GM21381 (cell line): ENCODE measurements around the gene NCKAP5.

Experiments
- ATAC-seq: cut with Tn5 transposase; IDR thresholded peaks from one replicate; pipeline ENCODE4 v1.9.1; 2021; ENCODE audit warnings: mild to moderate bottlenecking, moderate library complexity; ENCODE audit not compliant: unreplicated experiment

The NCKAP5 gene

GRCh38 chr2:133123393-133123792 is 444.9 kb downstream of the NCKAP5 start:
- ATAC-seq = no peak

DNA sequence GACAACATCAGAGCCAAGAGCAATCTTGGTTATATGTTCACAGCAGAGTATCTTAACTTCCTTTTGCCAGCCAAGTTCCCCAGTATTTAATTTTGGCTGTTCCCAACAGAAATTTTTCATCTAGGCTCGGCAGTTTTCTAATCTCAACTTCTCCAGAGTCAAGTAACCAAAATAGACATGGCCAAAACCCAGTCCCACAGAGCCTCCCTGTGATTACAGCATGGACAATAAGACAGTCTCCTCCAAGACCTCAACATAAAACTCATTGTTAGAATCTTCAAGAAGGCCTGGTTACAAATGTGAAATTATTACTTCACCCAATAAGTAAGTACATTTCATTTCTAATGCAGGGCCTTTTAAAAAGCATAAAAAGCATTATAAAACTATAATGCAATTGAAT is 445.7 kb downstream of the NCKAP5 start:
- ATAC-seq = no peak

DNA sequence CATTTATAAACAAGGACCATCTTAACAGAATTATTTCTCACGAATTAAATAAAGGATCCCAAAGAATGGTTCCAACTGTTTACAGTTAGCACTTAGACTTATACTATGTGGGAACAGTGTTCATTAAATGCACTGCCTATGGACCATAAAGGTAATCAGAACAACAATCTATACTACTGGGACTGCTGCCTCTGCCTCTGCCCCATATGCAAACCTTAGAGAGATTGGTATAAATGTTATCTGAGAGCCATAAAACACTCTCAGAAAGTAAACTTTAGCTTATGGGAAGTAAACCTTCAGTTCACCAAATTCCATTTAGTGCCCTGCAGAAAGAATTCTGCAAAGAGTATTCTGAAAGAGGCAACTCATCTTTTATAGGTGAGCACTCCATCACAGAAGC is 448.0 kb downstream of the NCKAP5 start:
- ATAC-seq = no peak

GRCh38 chr2:133110201-133110600 is 458.1 kb downstream of the NCKAP5 start:
- no peak for ATAC-seq

GRCh38 chr2:133109772-133110171 is 458.5 kb downstream of the NCKAP5 start:
- ATAC-seq = no peak

- no peak for ATAC-seq
Measured at GRCh38 chr2:133107058-133107815, 461.0 kb downstream of the NCKAP5 start.

GRCh38 chr2:133104871-133105270 is 463.4 kb downstream of the NCKAP5 start:
- ATAC-seq = no peak

GRCh38 chr2:133098787-133099186 is 469.5 kb downstream of the NCKAP5 start:
- ATAC-seq = no peak

- ATAC-seq = no peak
Measured at GRCh38 chr2:133097666-133098065, 470.6 kb downstream of the NCKAP5 start.

GRCh38 chr2:133092571-133092970 is 475.7 kb downstream of the NCKAP5 start:
- ATAC-seq = no peak

DNA sequence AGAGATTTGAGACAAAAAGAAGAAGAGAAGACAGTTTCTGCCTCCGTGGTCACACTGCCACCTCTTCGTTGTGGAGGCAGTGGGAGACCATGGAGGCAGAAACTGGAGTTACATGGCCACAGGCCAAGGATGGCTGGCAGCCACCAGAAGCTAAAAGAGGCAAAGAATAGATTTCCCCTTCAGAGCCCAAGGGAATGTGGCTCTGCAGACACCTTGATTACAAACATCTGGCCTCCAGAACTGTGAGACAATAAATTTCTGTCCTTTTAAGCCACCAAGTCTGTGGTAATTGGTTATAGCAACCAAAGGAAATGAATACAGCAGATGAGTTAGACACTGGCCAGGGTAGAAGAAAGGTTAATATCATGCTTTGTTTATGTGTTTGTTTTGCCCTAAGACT is 477.9 kb downstream of the NCKAP5 start:
- ATAC-seq = no peak

GRCh38 chr2:133086176-133086575 is 482.1 kb downstream of the NCKAP5 start:
- ATAC-seq = no peak

DNA sequence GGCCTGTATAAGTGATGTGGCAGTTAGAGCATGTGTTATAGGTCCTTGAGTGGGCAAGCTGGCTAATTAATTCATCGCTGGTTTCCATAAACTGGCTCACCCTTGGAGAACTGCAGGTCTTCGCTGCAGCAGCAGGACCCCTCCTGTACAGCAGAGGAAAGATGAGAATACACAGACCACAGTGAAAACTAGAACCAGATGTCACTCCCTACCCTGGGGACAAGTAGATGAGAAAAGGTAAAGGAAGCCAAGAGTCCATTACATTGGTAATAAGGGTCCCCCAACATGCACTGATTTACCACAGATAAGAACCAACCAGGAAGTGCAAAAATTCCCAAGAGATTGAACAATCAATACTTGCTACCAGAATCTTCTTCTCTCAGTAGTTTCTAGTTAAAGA is 482.6 kb downstream of the NCKAP5 start:
- no peak for ATAC-seq

- no peak for ATAC-seq
Measured at GRCh38 chr2:133082034-133082433, 486.2 kb downstream of the NCKAP5 start.

- ATAC-seq = no peak
Measured at GRCh38 chr2:133080822-133081221, 487.4 kb downstream of the NCKAP5 start.

DNA sequence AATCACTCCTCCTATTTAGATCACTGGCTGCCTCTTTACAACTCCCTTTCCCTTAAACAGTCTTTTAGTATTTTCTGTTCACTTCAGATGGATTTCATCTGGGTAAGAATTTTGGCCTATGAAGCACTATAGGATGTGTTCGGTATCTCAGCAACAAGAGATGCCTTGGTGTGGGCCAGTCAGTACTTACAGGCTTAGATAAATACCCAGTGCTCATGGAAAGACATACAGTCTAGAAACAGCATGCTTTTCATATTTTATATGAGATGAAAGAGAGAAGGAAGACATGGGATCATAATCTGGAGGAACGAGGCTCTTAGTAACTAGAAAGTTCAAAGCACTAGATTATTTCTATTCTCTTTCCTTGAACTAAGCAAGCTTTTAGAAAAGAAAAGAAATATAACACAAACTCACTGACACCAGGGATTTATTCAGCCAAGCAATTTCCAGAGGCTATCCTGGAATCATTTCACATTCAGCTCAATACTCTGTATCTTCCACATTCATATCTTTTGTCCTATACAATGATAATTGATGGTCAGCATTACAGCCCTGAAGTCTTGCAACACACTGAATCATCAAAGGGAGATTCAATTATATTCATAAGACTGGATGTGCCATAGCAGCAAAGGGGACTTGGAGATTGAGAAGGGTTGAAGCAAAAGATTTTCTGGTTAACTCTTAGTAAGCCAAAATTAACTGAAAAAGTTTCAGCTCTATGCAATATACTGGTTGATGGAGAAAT is 489.4 kb downstream of the NCKAP5 start:
- ATAC-seq = no peak

- no peak for ATAC-seq
Measured at GRCh38 chr2:133077269-133077822, 490.9 kb downstream of the NCKAP5 start.

- no peak for ATAC-seq
Measured at GRCh38 chr2:133072837-133073694, 495.2 kb downstream of the NCKAP5 start.

- ATAC-seq = no peak
Measured at GRCh38 chr2:133063775-133064174, 504.5 kb downstream of the NCKAP5 start.

DNA sequence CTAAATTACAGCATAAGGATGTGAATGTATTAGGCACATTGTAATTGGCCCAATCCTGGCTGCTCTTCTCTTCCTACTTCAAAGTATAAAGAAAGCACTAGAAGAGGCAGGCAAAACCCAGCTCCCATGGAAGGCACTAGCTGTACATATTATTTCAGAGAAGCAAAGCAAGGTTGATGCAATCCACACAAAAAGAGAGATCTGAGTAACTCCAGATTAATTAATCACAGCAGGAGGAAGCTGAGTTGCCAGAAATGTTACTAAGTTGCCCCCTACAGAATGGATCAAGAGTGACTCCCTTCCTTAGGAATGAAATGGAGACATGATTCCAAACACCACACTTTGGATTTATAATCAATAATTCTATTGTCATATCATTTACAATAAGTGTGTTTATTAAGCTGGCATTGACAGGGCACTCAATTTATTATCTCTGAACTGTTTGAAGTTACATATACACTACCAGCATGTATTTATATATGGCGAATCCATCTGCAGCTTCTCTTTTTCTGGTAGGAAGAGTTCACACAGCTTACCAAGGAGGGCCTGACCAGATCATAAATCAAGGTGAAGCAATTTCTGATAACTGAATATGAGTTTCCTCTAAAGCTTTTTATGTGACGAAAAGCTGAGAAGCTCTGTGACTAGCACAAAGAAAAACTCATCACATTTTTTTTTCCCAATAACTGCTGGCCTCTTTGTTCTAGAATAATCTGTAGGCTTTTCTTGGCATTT is 505.2 kb downstream of the NCKAP5 start:
- ATAC-seq = no peak
